Activated T-cell treated with anti-CD3 and anti-CD28 coated beads, Interleukin-2, amount 50 U/mL, for 72 hours (primary cell): ENCODE results near the gene ANXA3. TPM values are rescaled to one million over a fixed set of nuclear protein-coding genes. Genes with fewer than 3 reads are reported as not detected.
"Not testable (repeated sequence)": the region's sequence is repeated elsewhere in the genome, so short reads cannot be mapped to it uniquely, and the experiment has no call there.

Source experiments
- ATAC-seq, 2 donors: fragments of 150-1000 bp; cut with Tn5 transposase; replicated peaks in 1 of 2; 2 replicates each; pipeline ENCODE4 v1.10.0; 2021; ENCODE audit warnings: moderate library complexity in 2 of 2, mild to moderate bottlenecking in 1 of 2
- DNase-seq, 2 donors: peaks; one replicate each; pipeline ENCODE4 v3.0.0; 2021 to 2022; ENCODE audit warnings: mixed read lengths in 1 of 2
- H3K27ac Mint-ChIP-seq: one replicate; pipeline ENCODE4 v1.8.0; 2022; ENCODE audit warnings: mild to moderate bottlenecking, moderate library complexity, mixed read lengths
- H3K27me3 Mint-ChIP-seq: one replicate; pipeline ENCODE4 v1.8.0; 2022; ENCODE audit warnings: low read depth, mixed read lengths
- H3K36me3 Mint-ChIP-seq, 2 donors: one replicate each; pipeline ENCODE4 v1.8.0; 2022; ENCODE audit warnings: mixed read lengths in 2 of 2, mild to moderate bottlenecking in 1 of 2; ENCODE audit not compliant: insufficient read depth in 2 of 2
- H3K4me1 Mint-ChIP-seq: one replicate; pipeline ENCODE4 v1.8.0; 2022; ENCODE audit warnings: low read depth, mixed read lengths
- H3K4me3 Mint-ChIP-seq, 2 donors: one replicate each; pipeline ENCODE4 v1.8.0; 2022; ENCODE audit warnings: mild to moderate bottlenecking in 2 of 2, mixed read lengths in 2 of 2, moderate library complexity in 2 of 2
- H3K9me3 Mint-ChIP-seq, 2 donors: one replicate each; pipeline ENCODE4 v1.8.0; 2022; ENCODE audit warnings: mixed read lengths in 2 of 2
- total RNA-seq, 2 donors: library from RNA; stranded (reverse); gene quantifications; one replicate each; pipeline ENCODE4 v1.2.3, GENCODE V29; 2022

The ANXA3 gene
- total RNA-seq, 2 donors from 2014 or later = 0.93 to 1.7 TPM

GRCh38 chr4:78527103-78527502 lies 24.5 kb upstream of the ANXA3 start:
- Mint-ChIP-seq H3K27me3 (no peaks in the 10 kb centered on the region), H3K27ac (no peak overlapping the region), H3K9me3 (no peaks in the 10 kb centered on the region), H3K4me1 (no peaks in the 10 kb centered on the region), H3K4me3 (no peak overlapping the region), H3K36me3 (no peaks in the 10 kb centered on the region)
- no peak for ATAC-seq
- DNase-seq = no peak

DNA sequence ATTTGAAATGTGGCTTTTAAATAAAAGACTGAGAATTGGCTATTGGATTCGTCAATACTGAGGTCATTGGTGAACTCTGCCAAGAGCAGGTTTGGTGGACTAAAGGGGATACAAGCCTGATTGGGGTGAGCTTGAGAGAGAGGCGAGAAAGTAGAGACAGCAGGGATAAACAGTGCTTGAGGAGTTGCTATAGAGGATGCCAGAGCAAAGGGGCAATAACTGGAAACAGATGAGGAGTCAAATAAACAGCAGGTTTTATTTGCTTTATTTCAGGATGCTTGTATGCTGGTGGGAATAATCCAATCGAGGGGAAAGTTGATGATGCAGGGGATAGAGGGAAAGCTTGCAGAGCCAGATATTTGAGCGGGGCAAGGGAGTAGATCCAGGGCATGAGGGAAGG lies 24.0 kb upstream of the ANXA3 start:
- no peak overlapping the region for H3K4me3 Mint-ChIP-seq
- no peaks in the 10 kb centered on the region for H3K27me3 Mint-ChIP-seq
- ATAC-seq (no peak), DNase-seq (no peak)
- H3K9me3 Mint-ChIP-seq = no peaks in the 10 kb centered on the region
- H3K4me1 Mint-ChIP-seq = no peaks in the 10 kb centered on the region
- H3K27ac Mint-ChIP-seq = no peak overlapping the region
- H3K36me3 Mint-ChIP-seq = no peaks in the 10 kb centered on the region

GRCh38 chr4:78528327-78528726 lies 23.2 kb upstream of the ANXA3 start:
- no peaks in the 10 kb centered on the region for H3K36me3 Mint-ChIP-seq
- H3K27ac Mint-ChIP-seq = no peak overlapping the region
- H3K27me3 Mint-ChIP-seq = no peaks in the 10 kb centered on the region
- H3K4me1 Mint-ChIP-seq = no peaks in the 10 kb centered on the region
- H3K9me3 Mint-ChIP-seq = no peaks in the 10 kb centered on the region
- ATAC-seq = no peak
- H3K4me3 Mint-ChIP-seq = no peak overlapping the region
- no peak for DNase-seq

DNA sequence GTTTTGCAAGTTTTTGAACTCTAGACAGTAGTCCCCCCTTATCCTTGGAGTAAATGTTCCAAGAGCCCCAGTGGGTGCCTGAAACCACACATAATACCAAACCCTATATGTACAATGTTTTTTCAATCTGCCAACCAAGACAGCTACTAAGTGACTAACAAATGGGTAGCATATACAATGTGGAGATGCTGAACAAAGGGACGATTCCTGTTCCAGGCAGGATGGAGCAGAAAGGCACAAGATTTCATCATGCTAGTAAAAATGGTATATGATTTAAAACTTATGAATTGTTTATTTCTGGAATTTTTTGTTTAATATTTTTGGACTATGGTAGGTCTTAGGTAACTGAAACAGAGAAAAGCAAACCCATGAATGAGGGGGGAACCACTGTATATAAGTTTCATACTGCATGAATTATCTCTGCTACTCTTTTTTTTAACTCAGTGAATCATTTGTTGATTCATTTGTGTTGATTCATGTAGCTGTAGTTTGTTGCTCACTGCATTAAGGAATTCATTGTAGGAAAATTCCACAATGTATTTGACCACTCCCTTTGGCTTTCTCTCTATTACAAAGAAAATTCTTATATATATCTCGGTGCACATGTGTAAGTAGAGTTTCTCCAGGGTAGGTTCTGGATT lies 21.9 kb upstream of the ANXA3 start:
- Mint-ChIP-seq H3K36me3 (no peaks in the 10 kb centered on the region), H3K27me3 (no peaks in the 10 kb centered on the region), H3K9me3 (no peaks in the 10 kb centered on the region), H3K4me1 (no peaks in the 10 kb centered on the region), H3K27ac (no peak overlapping the region), H3K4me3 (no peak overlapping the region)
- ATAC-seq = no peak
- DNase-seq = no peak

- H3K9me3 Mint-ChIP-seq = no peaks in the 10 kb centered on the region
- no peaks in the 10 kb centered on the region for H3K4me1 Mint-ChIP-seq
- ATAC-seq = no peak
- H3K27me3 Mint-ChIP-seq = peaks cover under 1% of the 10 kb centered on the region
- no peak overlapping the region for H3K4me3 Mint-ChIP-seq
- no peak overlapping the region for H3K27ac Mint-ChIP-seq
- DNase-seq = no peak
- H3K36me3 Mint-ChIP-seq = no peaks in the 10 kb centered on the region
Observed at GRCh38 chr4:78532046-78532445, 19.5 kb upstream of the ANXA3 start.

DNA sequence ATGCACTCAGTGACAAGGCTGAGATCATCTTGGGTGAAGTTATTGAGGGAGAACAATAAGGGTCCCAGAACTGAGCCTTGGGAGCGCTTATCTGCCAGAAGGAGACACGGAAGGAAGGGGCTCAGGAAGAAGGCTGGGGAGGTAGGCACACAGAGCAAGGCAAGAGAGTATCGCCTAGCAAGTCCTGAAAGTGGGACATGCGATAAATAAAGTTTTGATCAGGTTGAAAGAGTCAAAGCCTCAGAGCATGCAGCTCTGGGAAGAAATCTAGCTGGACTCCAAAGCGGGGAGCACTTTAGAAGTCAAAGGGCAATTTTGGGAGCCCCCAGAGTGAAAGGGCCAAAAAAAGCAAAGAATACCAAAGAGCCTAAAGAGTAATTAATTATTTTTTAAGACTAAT lies 17.7 kb upstream of the ANXA3 start:
- H3K27ac Mint-ChIP-seq = no peak overlapping the region
- no peaks in the 10 kb centered on the region for H3K9me3 Mint-ChIP-seq
- no peaks in the 10 kb centered on the region for H3K4me1 Mint-ChIP-seq
- no peak for ATAC-seq
- peaks cover 5% of the 10 kb centered on the region for H3K27me3 Mint-ChIP-seq
- DNase-seq = no peak
- H3K36me3 Mint-ChIP-seq = no peaks in the 10 kb centered on the region
- no peak overlapping the region for H3K4me3 Mint-ChIP-seq

GRCh38 chr4:78534286-78534955 lies 17.1 kb upstream of the ANXA3 start:
- H3K9me3 Mint-ChIP-seq = no peaks in the 10 kb centered on the region
- no peak for ATAC-seq

GRCh38 chr4:78542373-78542772 lies 9.2 kb upstream of the ANXA3 start:
- H3K36me3 Mint-ChIP-seq = peaks cover 0 to 3% of the 10 kb centered on the region in 2 donors
- H3K4me1 Mint-ChIP-seq = peaks cover 12% of the 10 kb centered on the region
- H3K27ac Mint-ChIP-seq = no peak overlapping the region
- peaks cover 14% of the 10 kb centered on the region for H3K27me3 Mint-ChIP-seq
- H3K9me3 Mint-ChIP-seq = no peaks in the 10 kb centered on the region
- H3K4me3 Mint-ChIP-seq = no peak overlapping the region
- ATAC-seq (no peak), DNase-seq (no peak)

More at GRCh38 chr4:78534286-78534955, 17.1 kb upstream of the ANXA3 start:
- Mint-ChIP-seq H3K4me1 (no peaks in the 10 kb centered on the region), H3K36me3 (no peaks in the 10 kb centered on the region), H3K27ac (no peak overlapping the region), H3K27me3 (peaks cover 5% of the 10 kb centered on the region), H3K4me3 (no peak overlapping the region)
- DNase-seq = no peak

DNA sequence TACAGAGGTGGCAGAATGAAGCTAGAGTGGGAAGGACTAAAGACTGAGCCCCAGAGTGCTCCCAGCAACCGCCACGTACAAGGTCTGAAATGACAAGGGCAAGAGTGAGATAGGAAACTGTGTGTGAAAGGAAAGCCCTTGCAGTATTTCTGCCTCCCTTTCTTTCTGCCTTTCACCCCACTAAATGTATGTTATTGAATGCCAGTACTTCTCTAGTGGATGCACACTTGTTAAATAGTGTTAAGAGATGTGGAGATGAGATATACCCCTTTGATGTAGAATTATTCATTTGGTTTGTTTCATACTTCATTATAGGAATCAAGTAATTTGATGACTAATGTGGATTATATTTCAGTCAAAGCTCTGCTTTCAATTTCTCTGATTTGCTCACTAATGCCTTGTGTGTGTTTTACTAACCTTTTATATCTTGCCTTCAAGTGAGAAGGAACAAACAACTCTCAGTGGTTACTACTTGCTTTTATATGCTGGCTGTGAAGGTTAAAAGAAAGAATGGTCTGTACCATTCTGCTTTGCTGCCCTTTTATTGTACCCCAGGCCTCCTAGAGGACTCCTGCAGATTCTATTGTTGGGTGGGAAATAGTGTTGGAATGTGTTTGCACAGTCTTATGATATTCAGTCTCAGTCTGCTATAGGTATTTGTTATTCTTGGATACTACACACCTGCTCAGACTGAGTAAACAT lies 8.0 kb upstream of the ANXA3 start:
- H3K27me3 Mint-ChIP-seq = peaks cover 13% of the 10 kb centered on the region
- ATAC-seq (peak; percentile 81 to 85), DNase-seq (no peak)
- H3K36me3 Mint-ChIP-seq = peaks cover 0 to 3% of the 10 kb centered on the region in 2 donors
- H3K27ac Mint-ChIP-seq = no peak overlapping the region
- no peak overlapping the region for H3K4me3 Mint-ChIP-seq
- H3K9me3 Mint-ChIP-seq = no peaks in the 10 kb centered on the region
- peaks cover 12% of the 10 kb centered on the region for H3K4me1 Mint-ChIP-seq

DNA sequence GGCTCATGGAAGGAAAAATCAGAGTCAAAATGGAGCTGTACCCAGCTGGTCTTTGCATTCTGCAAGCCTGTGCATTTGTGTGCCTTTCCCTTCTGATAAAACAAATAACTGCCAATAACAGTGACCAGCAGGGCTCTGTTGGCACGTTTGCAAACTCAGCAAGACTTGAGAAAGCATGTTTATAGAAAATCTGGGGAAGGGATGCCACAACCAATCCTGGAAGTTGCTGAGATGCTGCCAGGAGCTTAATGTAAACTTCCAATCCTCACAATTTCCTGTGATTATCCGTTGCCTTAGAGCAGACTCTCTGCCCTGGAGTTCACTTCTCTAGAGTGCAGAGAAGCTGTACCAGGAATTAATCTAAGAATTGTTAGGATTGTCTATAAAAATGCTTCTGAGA lies 6.9 kb upstream of the ANXA3 start:
- peaks cover 12% of the 10 kb centered on the region for H3K4me1 Mint-ChIP-seq
- H3K27me3 Mint-ChIP-seq = peaks cover 14% of the 10 kb centered on the region

DNA sequence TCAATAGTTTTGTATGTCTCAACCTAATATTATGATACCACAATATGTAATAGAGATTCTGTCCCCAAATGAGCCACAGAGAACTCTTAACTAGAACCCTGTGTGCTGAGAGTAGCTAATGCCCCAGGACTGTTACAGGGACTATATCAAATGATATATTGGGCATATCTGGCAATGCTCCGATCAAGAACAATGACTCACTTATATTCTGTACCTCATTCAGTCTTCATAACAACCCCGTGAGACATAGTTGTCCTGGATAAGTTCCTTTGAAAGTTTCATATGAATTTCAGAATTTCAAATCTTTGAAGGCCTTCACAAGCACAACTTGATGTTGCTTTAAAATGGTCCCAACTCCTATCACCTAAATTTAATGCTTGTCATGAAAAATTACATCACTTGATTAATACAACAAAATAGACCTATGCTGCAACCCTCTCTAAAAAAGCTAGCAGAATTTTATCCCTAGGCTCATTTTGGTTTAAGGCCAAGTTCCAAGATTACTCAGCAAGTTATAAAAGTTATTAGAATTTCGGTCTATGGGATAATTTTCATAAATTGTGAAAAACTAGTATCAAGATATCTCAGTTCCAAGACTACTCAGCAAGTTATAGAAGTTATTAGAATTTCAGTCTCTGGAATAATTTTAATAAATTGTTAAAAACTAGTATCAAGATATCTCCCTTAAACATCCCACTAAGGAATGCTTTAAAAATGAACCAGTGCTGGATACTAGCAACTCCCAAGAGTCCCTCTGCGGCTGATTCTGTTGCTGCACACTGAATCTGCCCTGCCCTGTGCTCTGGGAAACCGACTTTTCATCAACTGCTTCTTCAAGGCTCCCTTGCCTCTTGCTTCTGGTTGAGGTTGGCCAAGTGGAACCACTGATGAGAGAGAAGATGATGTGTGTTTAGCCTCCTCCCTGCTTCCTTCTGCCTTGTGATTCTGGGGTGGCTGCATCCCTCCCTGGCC lies 6.0 kb upstream of the ANXA3 start:
- ATAC-seq (no peak), DNase-seq (no peak)
- Mint-ChIP-seq H3K27me3 (peaks cover 23% of the 10 kb centered on the region), H3K9me3 (no peaks in the 10 kb centered on the region), H3K4me3 (no peak overlapping the region), H3K4me1 (peaks cover 12% of the 10 kb centered on the region), H3K36me3 (peaks cover 0 to 3% of the 10 kb centered on the region in 2 donors), H3K27ac (no peak overlapping the region)

More for the DNA sequence above, 6.9 kb upstream of the ANXA3 start:
- no peak for ATAC-seq
- Mint-ChIP-seq H3K27ac (no peak overlapping the region), H3K36me3 (peaks cover 0 to 3% of the 10 kb centered on the region in 2 donors), H3K4me3 (no peak overlapping the region), H3K9me3 (no peaks in the 10 kb centered on the region)
- no peak for DNase-seq

DNA sequence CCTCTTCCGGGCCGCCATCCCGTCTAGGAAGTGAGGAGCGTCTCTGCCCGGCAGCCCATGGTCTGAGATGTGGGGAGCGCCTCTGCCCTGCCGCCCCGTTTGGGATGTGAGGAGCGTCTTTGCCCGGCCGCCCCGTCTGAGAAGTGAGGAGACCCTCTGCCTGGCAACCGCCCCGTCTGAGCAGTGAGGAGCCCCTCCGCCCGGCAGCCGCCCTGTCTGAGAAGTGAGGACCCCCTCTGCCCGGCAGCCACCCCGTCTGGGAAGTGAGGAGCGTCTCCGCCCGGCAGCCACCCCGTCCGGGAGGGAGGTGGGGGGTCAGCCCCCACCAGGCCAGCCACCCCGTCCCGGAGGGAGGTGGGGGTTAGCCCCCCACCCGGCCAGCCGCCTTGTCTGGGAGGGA lies 3.7 kb upstream of the ANXA3 start:
- peaks cover 25% of the 10 kb centered on the region for H3K4me1 Mint-ChIP-seq
- DNase-seq, H3K4me3 Mint-ChIP-seq, H3K27ac Mint-ChIP-seq, ATAC-seq, H3K9me3 Mint-ChIP-seq, H3K36me3 Mint-ChIP-seq: not testable (repeated sequence)
- H3K27me3 Mint-ChIP-seq = peaks cover 26% of the 10 kb centered on the region
